SK-N-SH (cell line): ENCODE results near the gene NR6A1. TPM values are rescaled to one million over a fixed set of nuclear protein-coding genes. Genes with fewer than 3 reads are reported as not detected.

Experiments used
- CTCF ChIA-PET: fragments of 300-600, 350-600 bp; formaldehyde crosslinking; extraction: SDS; loops from one replicate; lab custom pipeline; 2021; lab: Yijun Ruan, JAX
- POLR2A ChIA-PET: fragments of 350-600 bp; sonication (Branson Sonifier 250); formaldehyde crosslinking; extraction: SDS; loops from one replicate; lab custom pipeline; 2020; ENCODE audit warnings: antibody characterized with exemption, inconsistent platforms; lab: Yijun Ruan, JAX
- DNase-seq: peaks from one replicate; pipeline ENCODE4 v3.0.0; 2012
- H2AFZ ChIP-seq: fragments of 200-600 bp; sonication (generic); 2 replicates; pipeline ENCODE4 v1.8.1; 2016; ENCODE audit warnings: antibody characterized with exemption, mild to moderate bottlenecking, low read depth
- H3F3A ChIP-seq: fragments of 200-600 bp; sonication (generic); replicated peaks from 2 replicates; pipeline ENCODE3; 2016; ENCODE audit warnings: antibody characterized with exemption, mild to moderate bottlenecking; ENCODE audit not compliant: insufficient read depth
- H3K27ac ChIP-seq, 2 experiments: fragments of 200-500 bp in 1 of 2; fragments of 200-600 bp in 1 of 2; sonication (Bioruptor generic) in 1 of 2; sonication (generic), shearing (Covaris generic) in 1 of 2; 2 replicates each; pipeline versions ENCODE4 v1.5.1 to v1.6.1; 2014 to 2016; ENCODE audit warnings: low read depth in 2 of 2, inconsistent platforms in 1 of 2, low read length in 1 of 2, mild to moderate bottlenecking in 1 of 2, mixed read lengths in 1 of 2
- H3K27me3 ChIP-seq: fragments of 200-600 bp; sonication (generic), shearing (Covaris generic); 2 replicates; pipeline ENCODE4 v1.6.1; 2016; ENCODE audit warnings: mixed run types; ENCODE audit not compliant: insufficient read depth
- H3K36me3 ChIP-seq, 2 experiments: fragments of 200-500 bp in 1 of 2; fragments of 200-600 bp in 1 of 2; sonication (Bioruptor generic) in 1 of 2; sonication (generic) in 1 of 2; replicated peaks in 1 of 2; 2 replicates each; pipeline versions ENCODE3 to v1.5.1; 2014 to 2016; ENCODE audit warnings: low read length in 1 of 2, mild to moderate bottlenecking in 1 of 2; ENCODE audit not compliant: insufficient read depth in 2 of 2, control insufficient read depth in 1 of 2
- H3K4me1 ChIP-seq, 2 experiments: fragments of 200-500 bp in 1 of 2; fragments of 200-600 bp in 1 of 2; sonication (Bioruptor generic) in 1 of 2; sonication (generic), shearing (Covaris generic) in 1 of 2; 2 replicates each; pipeline versions ENCODE4 v1.5.1 to v1.6.1; 2014 to 2016; ENCODE audit warnings: low read depth in 1 of 2, low read length in 1 of 2, mixed run types in 1 of 2; ENCODE audit not compliant: insufficient read depth in 2 of 2, control insufficient read depth in 1 of 2
- H3K4me2 ChIP-seq: fragments of 200-600 bp; sonication (generic), shearing (Covaris generic); 2 replicates; pipeline ENCODE4 v1.6.1; 2017; ENCODE audit warnings: mixed run types
- H3K4me3 ChIP-seq, 2 experiments: fragments of 200-500 bp in 1 of 2; fragments of 200-600 bp in 1 of 2; sonication (Bioruptor generic) in 1 of 2; sonication (generic), shearing (Covaris generic) in 1 of 2; 2 replicates each; pipeline versions ENCODE4 v1.5.1 to v1.8.1; 2014 to 2016; ENCODE audit warnings: low read depth in 2 of 2, inconsistent platforms in 1 of 2, low read length in 1 of 2, mild to moderate bottlenecking in 1 of 2, mixed read lengths in 1 of 2, moderate library complexity in 1 of 2
- H3K79me2 ChIP-seq: fragments of 200-600 bp; sonication (generic); 2 replicates; pipeline ENCODE4 v1.8.1; 2017; ENCODE audit warnings: mild to moderate bottlenecking; ENCODE audit not compliant: insufficient read depth
- H3K9ac ChIP-seq: fragments of 200-600 bp; sonication (generic); 2 replicates; pipeline ENCODE4 v1.6.1; 2017; ENCODE audit warnings: mixed run types
- H3K9me2 ChIP-seq: fragments of 200-600 bp; sonication (generic); 2 replicates; pipeline ENCODE4 v1.6.1; 2017; ENCODE audit warnings: mixed run types
- H3K9me3 ChIP-seq: fragments of 200-600 bp; sonication (generic); 2 replicates; pipeline ENCODE4 v1.6.1; 2017; ENCODE audit warnings: mixed run types, mild to moderate bottlenecking, moderate library complexity
- H4K20me1 ChIP-seq: fragments of 200-600 bp; sonication (generic); 2 replicates; pipeline ENCODE4 v1.6.1; 2017; ENCODE audit warnings: mild to moderate bottlenecking, mixed run types; ENCODE audit not compliant: insufficient read depth
- CHD2 ChIP-seq: fragments of 150-350 bp; IDR thresholded peaks from 2 replicates; pipeline ENCODE4 v1.6.1; 2018; ENCODE audit warnings: low read length; ENCODE audit not compliant: partially characterized antibody
- ELF1 ChIP-seq: IDR thresholded peaks from 2 replicates; pipeline ENCODE4 v1.4.0; 2012
- FOXJ3 ChIP-seq: sonication (generic); formaldehyde crosslinking; IDR thresholded peaks from 2 replicates; pipeline ENCODE4 v1.5.1; 2020; ENCODE audit warnings: mild to moderate bottlenecking, missing genetic modification reagents
- FOXM1 ChIP-seq: IDR thresholded peaks from 2 replicates; pipeline ENCODE4 v1.4.0; 2012; ENCODE audit warnings: low read depth, mild to moderate bottlenecking
- GATA2 ChIP-seq: sonication (generic); formaldehyde crosslinking; IDR thresholded peaks from 2 replicates; pipeline ENCODE4 v1.5.0; 2020; ENCODE audit warnings: mild to moderate bottlenecking, missing genetic modification reagents
- IRF3 ChIP-seq: fragments of 150-350 bp; IDR thresholded peaks from 2 replicates; pipeline ENCODE4 v1.6.1; 2016; ENCODE audit warnings: mild to moderate bottlenecking, low read depth, low read length
- JUND ChIP-seq: IDR thresholded peaks from 2 replicates; pipeline ENCODE4 v1.4.0; 2012
- MAX ChIP-seq: IDR thresholded peaks from 2 replicates; pipeline ENCODE4 v1.4.0; 2012; ENCODE audit warnings: low read depth
- MEF2A ChIP-seq: IDR thresholded peaks from 2 replicates; pipeline ENCODE4 v1.4.0; 2012; ENCODE audit warnings: low read depth, borderline replicate concordance
- MXI1 ChIP-seq: IDR thresholded peaks from 2 replicates; pipeline ENCODE4 v1.6.1; 2012; ENCODE audit warnings: mild to moderate bottlenecking, low read depth, low read length, improper control_type of control experiment
- NRF1 ChIP-seq: IDR thresholded peaks from 2 replicates; pipeline ENCODE4 v1.6.1; 2012; ENCODE audit warnings: low read depth, mild to moderate bottlenecking, low read length
- POLR2AphosphoS5 ChIP-seq: IDR thresholded peaks from 2 replicates; pipeline ENCODE4 v1.6.1; 2012; ENCODE audit warnings: low read depth, low read length
- RAD21 ChIP-seq: IDR thresholded peaks from 2 replicates; pipeline ENCODE4 v1.6.1; 2012; ENCODE audit warnings: mild to moderate bottlenecking, low read length
- RCOR1 ChIP-seq: fragments of 150-350 bp; IDR thresholded peaks from 2 replicates; pipeline ENCODE4 v1.6.1; 2017; ENCODE audit warnings: antibody characterized with exemption, low read length
- RFX5 ChIP-seq: IDR thresholded peaks from 2 replicates; pipeline ENCODE4 v1.6.1; 2012; ENCODE audit warnings: mild to moderate bottlenecking, improper control_type of control experiment, low read length
- RXRA ChIP-seq: IDR thresholded peaks from 2 replicates; pipeline ENCODE4 v1.4.0; 2012; ENCODE audit warnings: low read depth, mild to moderate bottlenecking, borderline replicate concordance
- SIN3A ChIP-seq: IDR thresholded peaks from 2 replicates; pipeline ENCODE4 v1.6.1; 2012; ENCODE audit warnings: low read depth, mild to moderate bottlenecking, low read length, moderate library complexity, borderline replicate concordance
- SMC3 ChIP-seq: IDR thresholded peaks from 2 replicates; pipeline ENCODE4 v1.6.1; 2012; ENCODE audit warnings: low read depth, low read length, improper control_type of control experiment
- TEAD4 ChIP-seq: IDR thresholded peaks from 2 replicates; pipeline ENCODE4 v1.4.0; 2012; ENCODE audit warnings: mild to moderate bottlenecking, borderline replicate concordance; ENCODE audit not compliant: insufficient read depth
- YY1 ChIP-seq: IDR thresholded peaks from 2 replicates; pipeline ENCODE4 v1.4.0; 2012; ENCODE audit warnings: low read depth, mild to moderate bottlenecking
- WGBS: methylation state at CpG from one replicate; pipeline ENCODE4 v1.1.6; 2017; ENCODE audit warnings: low lambda C conversion rate; 5-methylcytosine and 5-hydroxymethylcytosine counted together
- polyA plus RNA-seq, 3 experiments: library from polyadenylated mRNA; depleted of rRNA; stranded (reverse); fragments of >200 nt; gene quantifications; 2 replicates each; pipeline ENCODE4 v1.2.3, GENCODE V29; 2012
- TF ChIP-seq, protein P1 (sequence below): fragments of 200-600 bp; sonication (generic); IDR thresholded peaks from 2 replicates; pipeline ENCODE4 v1.6.1; 2017; ENCODE audit warnings: antibody characterized with exemption, mild to moderate bottlenecking, moderate library complexity
- TF ChIP-seq, protein P2 (sequence below): IDR thresholded peaks from 2 replicates; pipeline ENCODE4; 2012
- TF ChIP-seq, protein P3 (sequence below): IDR thresholded peaks from 2 replicates; pipeline ENCODE4 v1.6.1; 2012; ENCODE audit warnings: mild to moderate bottlenecking, low read depth, low read length, moderate library complexity

NR6A1 gene
- polyA plus RNA-seq, 1 of the 3 experiments (the other 2 are of a cell fraction): 1.2 TPM

- TF ChIP-seq, protein P1, sequence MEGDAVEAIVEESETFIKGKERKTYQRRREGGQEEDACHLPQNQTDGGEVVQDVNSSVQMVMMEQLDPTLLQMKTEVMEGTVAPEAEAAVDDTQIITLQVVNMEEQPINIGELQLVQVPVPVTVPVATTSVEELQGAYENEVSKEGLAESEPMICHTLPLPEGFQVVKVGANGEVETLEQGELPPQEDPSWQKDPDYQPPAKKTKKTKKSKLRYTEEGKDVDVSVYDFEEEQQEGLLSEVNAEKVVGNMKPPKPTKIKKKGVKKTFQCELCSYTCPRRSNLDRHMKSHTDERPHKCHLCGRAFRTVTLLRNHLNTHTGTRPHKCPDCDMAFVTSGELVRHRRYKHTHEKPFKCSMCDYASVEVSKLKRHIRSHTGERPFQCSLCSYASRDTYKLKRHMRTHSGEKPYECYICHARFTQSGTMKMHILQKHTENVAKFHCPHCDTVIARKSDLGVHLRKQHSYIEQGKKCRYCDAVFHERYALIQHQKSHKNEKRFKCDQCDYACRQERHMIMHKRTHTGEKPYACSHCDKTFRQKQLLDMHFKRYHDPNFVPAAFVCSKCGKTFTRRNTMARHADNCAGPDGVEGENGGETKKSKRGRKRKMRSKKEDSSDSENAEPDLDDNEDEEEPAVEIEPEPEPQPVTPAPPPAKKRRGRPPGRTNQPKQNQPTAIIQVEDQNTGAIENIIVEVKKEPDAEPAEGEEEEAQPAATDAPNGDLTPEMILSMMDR: no peak
- TF ChIP-seq CHD2 (no peak), IRF3 (no peak), RAD21 (no peak)
- TF ChIP-seq, protein P2, sequence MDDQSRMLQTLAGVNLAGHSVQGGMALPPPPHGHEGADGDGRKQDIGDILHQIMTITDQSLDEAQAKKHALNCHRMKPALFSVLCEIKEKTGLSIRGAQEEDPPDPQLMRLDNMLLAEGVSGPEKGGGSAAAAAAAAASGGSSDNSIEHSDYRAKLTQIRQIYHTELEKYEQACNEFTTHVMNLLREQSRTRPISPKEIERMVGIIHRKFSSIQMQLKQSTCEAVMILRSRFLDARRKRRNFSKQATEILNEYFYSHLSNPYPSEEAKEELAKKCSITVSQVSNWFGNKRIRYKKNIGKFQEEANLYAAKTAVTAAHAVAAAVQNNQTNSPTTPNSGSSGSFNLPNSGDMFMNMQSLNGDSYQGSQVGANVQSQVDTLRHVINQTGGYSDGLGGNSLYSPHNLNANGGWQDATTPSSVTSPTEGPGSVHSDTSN: no peak
Measured at GRCh38 chr9:124555043-124555442, 216.1 kb downstream of the NR6A1 start (continued).

DNA sequence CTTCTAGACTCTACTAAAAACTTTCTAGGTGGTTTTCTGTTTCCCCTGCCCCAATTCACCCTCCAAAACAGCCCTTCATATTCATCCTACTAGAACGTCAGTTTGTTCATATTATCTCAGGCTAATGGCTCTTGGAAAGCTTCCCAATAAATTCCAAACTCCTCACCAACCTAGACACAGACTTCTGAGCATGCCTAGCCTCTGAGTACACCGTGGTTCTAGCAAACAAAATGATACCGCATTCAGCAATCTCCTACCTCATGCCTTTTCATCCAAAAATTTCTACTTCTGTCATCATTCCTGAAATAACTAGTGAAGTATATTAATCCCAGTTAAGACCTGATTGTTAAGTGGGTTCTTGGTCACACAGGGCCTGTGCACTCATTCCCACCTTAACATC, 217.4 kb downstream of the NR6A1 start:
- peak overlapping the region in 1 of 2 experiments; percentile 46; a peak in 2 of 4 replicates for H3K27ac ChIP-seq
- no peaks in the 10 kb centered on the region for H3K36me3 ChIP-seq
- ChIA-PET POLR2A (no interaction called here), CTCF (interaction anchor here (0.6 to 5.2 kb wide), 6 partner anchors 9 to 211 kb away, joined by 3 to 58 read pairs (median 30); no protein-coding TSS in a partner anchor)
- no peak overlapping the region for H2AFZ ChIP-seq
- 31% methylated on average over 3 of the region's 3 CpGs for WGBS
- H3K27me3 ChIP-seq: no peaks in the 10 kb centered on the region
- H3K4me3 ChIP-seq: no peak overlapping the region
- H3K9ac ChIP-seq: no peak overlapping the region
- H3K9me3 ChIP-seq: no peaks in the 10 kb centered on the region
- no peaks in the 10 kb centered on the region for H3K9me2 ChIP-seq
- H3K79me2 ChIP-seq: no peaks in the 10 kb centered on the region
- no peak for DNase-seq
- no peaks in the 10 kb centered on the region for H3F3A ChIP-seq
- H3K4me2 ChIP-seq: peak overlapping the region; percentile 9
- no peaks in the 10 kb centered on the region for H4K20me1 ChIP-seq
- peaks cover 3 to 5% of the 10 kb centered on the region in 2 experiments; a peak in 2 of 4 replicates for H3K4me1 ChIP-seq
- TF ChIP-seq MXI1: no peak
- TF ChIP-seq FOXJ3 (CRISPR knock-in tag): no peak
- no peak for TF ChIP-seq SIN3A
- TF ChIP-seq ELF1: no peak
- no peak for TF ChIP-seq SMC3
- TF ChIP-seq, protein P3, sequence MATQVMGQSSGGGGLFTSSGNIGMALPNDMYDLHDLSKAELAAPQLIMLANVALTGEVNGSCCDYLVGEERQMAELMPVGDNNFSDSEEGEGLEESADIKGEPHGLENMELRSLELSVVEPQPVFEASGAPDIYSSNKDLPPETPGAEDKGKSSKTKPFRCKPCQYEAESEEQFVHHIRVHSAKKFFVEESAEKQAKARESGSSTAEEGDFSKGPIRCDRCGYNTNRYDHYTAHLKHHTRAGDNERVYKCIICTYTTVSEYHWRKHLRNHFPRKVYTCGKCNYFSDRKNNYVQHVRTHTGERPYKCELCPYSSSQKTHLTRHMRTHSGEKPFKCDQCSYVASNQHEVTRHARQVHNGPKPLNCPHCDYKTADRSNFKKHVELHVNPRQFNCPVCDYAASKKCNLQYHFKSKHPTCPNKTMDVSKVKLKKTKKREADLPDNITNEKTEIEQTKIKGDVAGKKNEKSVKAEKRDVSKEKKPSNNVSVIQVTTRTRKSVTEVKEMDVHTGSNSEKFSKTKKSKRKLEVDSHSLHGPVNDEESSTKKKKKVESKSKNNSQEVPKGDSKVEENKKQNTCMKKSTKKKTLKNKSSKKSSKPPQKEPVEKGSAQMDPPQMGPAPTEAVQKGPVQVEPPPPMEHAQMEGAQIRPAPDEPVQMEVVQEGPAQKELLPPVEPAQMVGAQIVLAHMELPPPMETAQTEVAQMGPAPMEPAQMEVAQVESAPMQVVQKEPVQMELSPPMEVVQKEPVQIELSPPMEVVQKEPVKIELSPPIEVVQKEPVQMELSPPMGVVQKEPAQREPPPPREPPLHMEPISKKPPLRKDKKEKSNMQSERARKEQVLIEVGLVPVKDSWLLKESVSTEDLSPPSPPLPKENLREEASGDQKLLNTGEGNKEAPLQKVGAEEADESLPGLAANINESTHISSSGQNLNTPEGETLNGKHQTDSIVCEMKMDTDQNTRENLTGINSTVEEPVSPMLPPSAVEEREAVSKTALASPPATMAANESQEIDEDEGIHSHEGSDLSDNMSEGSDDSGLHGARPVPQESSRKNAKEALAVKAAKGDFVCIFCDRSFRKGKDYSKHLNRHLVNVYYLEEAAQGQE: no peak
- no peak for TF ChIP-seq IRF3
- TF ChIP-seq JUND: peak; percentile 50
- no peak for TF ChIP-seq MEF2A
- no peak for TF ChIP-seq RCOR1
- TF ChIP-seq RXRA: no peak
- TF ChIP-seq YY1: no peak
- 0 out of 2 replicates have a peak, but pooled peaks have one; percentile 31 for TF ChIP-seq MAX
- TF ChIP-seq FOXM1: no peak
- no peak for TF ChIP-seq RFX5
- no peak for TF ChIP-seq RAD21
- TF ChIP-seq POLR2AphosphoS5: no peak; the same call in 1 of the 2 replicates
- TF ChIP-seq TEAD4: no peak
- no peak for TF ChIP-seq GATA2
- TF ChIP-seq NRF1: no peak
